Neural cell (in vitro differentiated cells): ENCODE measurements around the gene KBTBD13.

ENCODE experiments used
- EP300 ChIP-seq: fragments of 450-650 bp; conservative IDR thresholded peaks from 2 replicates; pipeline ENCODE4 v1.6.1; 2014; ENCODE audit warnings: antibody characterized with exemption, mild to moderate bottlenecking, moderate library complexity; ENCODE audit not compliant: poor library complexity, severe bottlenecking
- EZH2 ChIP-seq: fragments of 200-600, 300-800 bp; shearing (Covaris generic), sonication (generic); IDR thresholded peaks from 2 replicates; pipeline ENCODE4 v1.6.1; 2014; ENCODE audit warnings: antibody characterized with exemption, low read length, borderline replicate concordance, mild to moderate bottlenecking; ENCODE audit not compliant: insufficient read depth, poor library complexity, severe bottlenecking
- POLR2AphosphoS5 ChIP-seq: IDR thresholded peaks from 2 replicates; pipeline ENCODE4 v1.6.1; 2012
- RAD21 ChIP-seq: fragments of 450-650 bp; conservative IDR thresholded peaks from 2 replicates; pipeline ENCODE4 v1.6.1; 2014; ENCODE audit warnings: antibody characterized with exemption, mild to moderate bottlenecking, moderate library complexity
- TAF1 ChIP-seq: IDR thresholded peaks from 2 replicates; pipeline ENCODE4 v1.6.1; 2012; ENCODE audit warnings: low read depth
- TF ChIP-seq, protein P1 (sequence below): fragments of 450-650 bp; IDR thresholded peaks from 2 replicates; pipeline ENCODE4 v1.5.1; 2014; ENCODE audit warnings: antibody characterized with exemption, mild to moderate bottlenecking, moderate library complexity; ENCODE audit not compliant: poor library complexity, severe bottlenecking

DNA sequence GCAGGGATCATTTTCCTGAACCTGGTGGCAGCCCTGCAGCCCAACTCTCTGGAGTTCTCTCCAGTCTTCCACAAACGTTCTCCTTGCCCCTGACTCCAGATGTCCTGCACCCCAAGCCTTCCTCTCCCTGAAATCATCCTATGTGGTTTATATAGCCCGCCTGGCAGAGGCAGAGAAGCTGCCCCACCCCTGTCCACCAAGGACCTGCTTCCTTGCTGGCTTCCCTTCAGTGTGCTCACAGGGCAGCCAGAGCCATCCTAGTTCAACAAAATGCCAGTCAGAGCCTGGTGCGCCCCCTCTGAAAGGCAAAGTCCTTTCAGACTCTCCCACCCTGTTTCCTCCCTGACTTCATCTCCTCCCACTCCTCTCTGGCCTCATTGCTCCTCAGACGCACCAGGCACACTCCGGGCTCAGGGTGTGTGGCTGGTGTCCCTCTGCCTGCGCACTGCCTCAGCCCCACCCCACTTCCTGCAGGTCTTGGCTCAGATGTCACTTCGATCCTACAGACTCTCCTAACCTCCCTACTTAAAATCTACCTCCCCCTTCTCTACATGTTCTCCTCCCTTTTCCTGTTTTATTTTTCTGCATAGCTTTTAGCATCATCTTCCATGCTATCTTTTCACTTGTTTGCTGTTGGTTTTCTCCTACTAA lies 5.9 kb downstream of the KBTBD13 start:
- TF ChIP-seq, protein P1, sequence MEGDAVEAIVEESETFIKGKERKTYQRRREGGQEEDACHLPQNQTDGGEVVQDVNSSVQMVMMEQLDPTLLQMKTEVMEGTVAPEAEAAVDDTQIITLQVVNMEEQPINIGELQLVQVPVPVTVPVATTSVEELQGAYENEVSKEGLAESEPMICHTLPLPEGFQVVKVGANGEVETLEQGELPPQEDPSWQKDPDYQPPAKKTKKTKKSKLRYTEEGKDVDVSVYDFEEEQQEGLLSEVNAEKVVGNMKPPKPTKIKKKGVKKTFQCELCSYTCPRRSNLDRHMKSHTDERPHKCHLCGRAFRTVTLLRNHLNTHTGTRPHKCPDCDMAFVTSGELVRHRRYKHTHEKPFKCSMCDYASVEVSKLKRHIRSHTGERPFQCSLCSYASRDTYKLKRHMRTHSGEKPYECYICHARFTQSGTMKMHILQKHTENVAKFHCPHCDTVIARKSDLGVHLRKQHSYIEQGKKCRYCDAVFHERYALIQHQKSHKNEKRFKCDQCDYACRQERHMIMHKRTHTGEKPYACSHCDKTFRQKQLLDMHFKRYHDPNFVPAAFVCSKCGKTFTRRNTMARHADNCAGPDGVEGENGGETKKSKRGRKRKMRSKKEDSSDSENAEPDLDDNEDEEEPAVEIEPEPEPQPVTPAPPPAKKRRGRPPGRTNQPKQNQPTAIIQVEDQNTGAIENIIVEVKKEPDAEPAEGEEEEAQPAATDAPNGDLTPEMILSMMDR = no peak
- TF ChIP-seq POLR2AphosphoS5 (no peak), RAD21 (no peak), EZH2 (no peak), EP300 (no peak), TAF1 (no peak)
